ENCODE data around the gene CEP295NL. TPM values are rescaled to one million over a fixed set of nuclear protein-coding genes. Genes with fewer than 3 reads are reported as not detected.

Gene CEP295NL
- total RNA-seq, 1 experiment from 2014 or later = 1.9 TPM

DNA sequence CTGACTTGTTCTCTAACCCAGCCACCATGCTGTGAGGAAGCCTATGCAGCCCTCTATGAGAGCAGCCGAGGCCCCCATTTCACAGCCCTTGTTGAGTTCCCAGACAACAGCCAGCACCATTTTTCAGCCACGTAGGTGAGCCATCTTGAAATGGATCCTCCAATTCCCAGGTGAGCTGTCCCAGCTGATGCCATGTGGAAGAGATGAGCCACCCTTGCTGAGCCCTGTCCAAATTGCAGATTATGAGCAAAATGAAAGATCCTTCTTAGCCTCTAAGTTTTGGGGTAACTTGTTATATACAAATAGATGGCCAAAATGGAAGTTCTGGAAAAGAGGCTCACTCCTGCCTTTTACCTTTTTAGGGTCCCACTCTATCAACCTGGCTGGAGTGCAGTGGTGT lies 47.9 kb upstream of the CEP295NL start:
- H3K4me1 ChIP-seq (ENCODE audit: control insufficient read depth in 1 of 2, insufficient read depth in 2 of 2, low read length in 2 of 2) = peaks cover 15 to 19% of the 10 kb centered on the region in 2 experiments
- H3K4me2 ChIP-seq (ENCODE audit: low read length) = no peak overlapping the region
- no peak overlapping the region for H3K4me3 ChIP-seq (replicated peaks in 1 of 2; ENCODE audit: low read depth in 1 of 2, low read length in 2 of 2)
- TF ChIP-seq SRF (IDR thresholded peaks at IDR 0.05; ENCODE audit: low read depth) = no peak
- H4K20me1 ChIP-seq (ENCODE audit: insufficient read depth) = no peaks in the 10 kb centered on the region
- 0 out of 2 replicates have a peak, but pooled peaks cover 4% of the 10 kb centered on the region for H3K9me2 ChIP-seq (ENCODE audit: insufficient read depth)
- H3K79me2 ChIP-seq (ENCODE audit: insufficient read depth, low read length) = no peaks in the 10 kb centered on the region
- RAD21 ChIA-PET (ENCODE audit: low non-redundant PET in 1 of 2, low total read pairs in 2 of 2, uncharacterized antibody in 2 of 2, unreplicated experiment in 2 of 2) = no interaction called here
- no peaks in the 10 kb centered on the region for H3K9me3 ChIP-seq (ENCODE audit: control insufficient read depth in 1 of 2, insufficient read depth in 1 of 2, low read depth in 1 of 2, low read length in 2 of 2)
- H3K27ac ChIP-seq (ENCODE audit: low read depth, low read length) = no peak overlapping the region
- BruUV-seq (replicated peaks) = no TSS peak
- H3K36me3 ChIP-seq (ENCODE audit: control insufficient read depth in 1 of 2, insufficient read depth in 2 of 2, low read length in 2 of 2) = no peaks in the 10 kb centered on the region
- POLR2A ChIA-PET = interaction anchor here (0.6 kb wide), 1 partner anchor 26 kb away, joined by 4 read pairs; no protein-coding TSS in a partner anchor
- intact Hi-C loops (cut with micrococcal nuclease) = no loop called here
- DNase-seq (ENCODE audit: low read depth, low spot score) = no peak
- no peak overlapping the region for H3K9ac ChIP-seq (ENCODE audit: low read length)
- no peaks in the 10 kb centered on the region for H3K27me3 ChIP-seq (ENCODE audit: insufficient read depth, low read length)
- ATAC-seq = no peak
- CTCF ChIA-PET = no interaction called here
- no peak overlapping the region for H2AFZ ChIP-seq (ENCODE audit: low read depth, low read length, poor library complexity, severe bottlenecking)

DNA sequence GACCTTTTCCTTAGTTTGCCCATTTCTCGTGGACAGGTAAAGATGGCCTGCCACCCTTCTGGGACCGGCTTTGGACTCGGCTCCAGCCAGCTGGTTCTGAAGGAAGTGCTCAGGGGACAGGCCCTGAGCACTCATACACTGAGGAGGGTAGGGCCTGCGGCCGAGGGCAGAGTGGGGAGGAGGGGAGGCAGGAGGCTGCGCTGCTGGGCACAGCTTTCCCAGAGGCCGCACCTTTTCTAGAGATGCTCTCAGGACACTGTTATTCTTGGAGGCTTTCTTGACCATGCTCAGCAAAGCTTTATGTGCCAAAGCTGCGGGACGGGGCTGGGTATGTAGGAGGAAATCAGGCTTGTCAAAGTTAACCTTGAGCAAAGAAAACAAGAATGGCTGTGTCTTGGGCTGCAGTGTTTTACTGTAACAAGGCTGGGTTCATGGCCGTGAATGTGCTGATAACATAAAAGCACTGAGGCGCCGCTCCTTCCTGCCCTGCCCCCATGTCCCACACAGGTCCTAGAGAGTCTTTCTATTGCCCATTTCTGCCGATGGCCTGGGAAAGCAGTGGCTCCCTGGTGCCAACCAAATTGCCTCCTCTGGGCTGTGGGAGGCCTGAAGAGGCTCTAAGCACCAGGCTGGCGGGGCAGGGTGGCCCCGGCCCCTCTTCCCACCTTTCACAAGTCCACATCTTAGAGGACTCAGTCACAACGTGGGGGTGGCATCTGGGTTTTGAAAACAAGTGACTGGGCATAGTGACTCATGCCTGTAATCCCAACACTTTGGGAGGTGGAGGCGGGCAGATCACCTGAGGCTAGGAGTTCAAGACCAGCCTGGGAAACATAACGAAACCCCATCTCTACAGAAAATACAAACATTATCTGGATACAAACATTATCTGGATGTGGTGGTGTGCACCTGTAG lies 44.5 kb upstream of the CEP295NL start:
- peak overlapping the region; percentile 68 for H2AFZ ChIP-seq (ENCODE audit: low read depth, low read length, poor library complexity, severe bottlenecking)
- H4K20me1 ChIP-seq (ENCODE audit: insufficient read depth) = no peaks in the 10 kb centered on the region
- intact Hi-C loops (cut with micrococcal nuclease) = no loop called here
- peaks cover 15 to 26% of the 10 kb centered on the region in 2 experiments for H3K4me1 ChIP-seq (ENCODE audit: control insufficient read depth in 1 of 2, insufficient read depth in 2 of 2, low read length in 2 of 2)
- H3K4me3 ChIP-seq (replicated peaks in 1 of 2; ENCODE audit: low read depth in 1 of 2, low read length in 2 of 2) = no peak overlapping the region
- no peaks in the 10 kb centered on the region for H3K79me2 ChIP-seq (ENCODE audit: insufficient read depth, low read length)
- H3K27me3 ChIP-seq (ENCODE audit: insufficient read depth, low read length) = no peaks in the 10 kb centered on the region
- ChIA-PET POLR2A (no interaction called here), CTCF (no interaction called here), RAD21 (ENCODE audit: low non-redundant PET in 1 of 2, low total read pairs in 2 of 2, uncharacterized antibody in 2 of 2, unreplicated experiment in 2 of 2) (no interaction called here)
- H3K9me2 ChIP-seq (ENCODE audit: insufficient read depth) = 0 out of 2 replicates have a peak, but pooled peaks cover 4% of the 10 kb centered on the region
- no peaks in the 10 kb centered on the region for H3K9me3 ChIP-seq (ENCODE audit: control insufficient read depth in 1 of 2, insufficient read depth in 1 of 2, low read depth in 1 of 2, low read length in 2 of 2)
- peak; percentile 64 for ATAC-seq
- no peak for DNase-seq (ENCODE audit: low read depth, low spot score)
- BruUV-seq (replicated peaks) = no TSS peak
- H3K36me3 ChIP-seq (ENCODE audit: control insufficient read depth in 1 of 2, insufficient read depth in 2 of 2, low read length in 2 of 2) = no peaks in the 10 kb centered on the region
- H3K9ac ChIP-seq (ENCODE audit: low read length) = no peak overlapping the region
- TF ChIP-seq SP1 (IDR thresholded peaks at IDR 0.05; ENCODE audit: low read depth) = no peak
- TF ChIP-seq ELF1 (IDR thresholded peaks at IDR 0.05; ENCODE audit: borderline replicate concordance, low read depth) = no peak
- no peak for TF ChIP-seq EGR1 (IDR thresholded peaks at IDR 0.05; ENCODE audit: low read depth)
- no peak for TF ChIP-seq JUND (IDR thresholded peaks at IDR 0.05)
- TF ChIP-seq, protein P1, sequence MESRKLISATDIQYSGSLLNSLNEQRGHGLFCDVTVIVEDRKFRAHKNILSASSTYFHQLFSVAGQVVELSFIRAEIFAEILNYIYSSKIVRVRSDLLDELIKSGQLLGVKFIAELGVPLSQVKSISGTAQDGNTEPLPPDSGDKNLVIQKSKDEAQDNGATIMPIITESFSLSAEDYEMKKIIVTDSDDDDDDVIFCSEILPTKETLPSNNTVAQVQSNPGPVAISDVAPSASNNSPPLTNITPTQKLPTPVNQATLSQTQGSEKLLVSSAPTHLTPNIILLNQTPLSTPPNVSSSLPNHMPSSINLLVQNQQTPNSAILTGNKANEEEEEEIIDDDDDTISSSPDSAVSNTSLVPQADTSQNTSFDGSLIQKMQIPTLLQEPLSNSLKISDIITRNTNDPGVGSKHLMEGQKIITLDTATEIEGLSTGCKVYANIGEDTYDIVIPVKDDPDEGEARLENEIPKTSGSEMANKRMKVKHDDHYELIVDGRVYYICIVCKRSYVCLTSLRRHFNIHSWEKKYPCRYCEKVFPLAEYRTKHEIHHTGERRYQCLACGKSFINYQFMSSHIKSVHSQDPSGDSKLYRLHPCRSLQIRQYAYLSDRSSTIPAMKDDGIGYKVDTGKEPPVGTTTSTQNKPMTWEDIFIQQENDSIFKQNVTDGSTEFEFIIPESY (IDR thresholded peaks at IDR 0.05; ENCODE audit: extremely low read depth, insufficient replicate concordance, low read length) = no peak
- no peak for TF ChIP-seq TCF7L2 (IDR thresholded peaks at IDR 0.05; ENCODE audit: borderline replicate concordance, extremely low read depth, insufficient read depth, insufficient read length)
- no peak for TF ChIP-seq RAD21 (IDR thresholded peaks at IDR 0.05; ENCODE audit: low read depth)
- TF ChIP-seq ZNF274 (IDR thresholded peaks at IDR 0.05; ENCODE audit: low read depth, low read length) = no peak
- TF ChIP-seq SIN3A (IDR thresholded peaks at IDR 0.05; ENCODE audit: low read depth) = no peak
- TF ChIP-seq EZH2 (IDR thresholded peaks at IDR 0.05) = no peak
- peak overlapping the region; percentile 56 for H3K4me2 ChIP-seq (ENCODE audit: low read length)
- no peak overlapping the region for H3K27ac ChIP-seq (ENCODE audit: low read depth, low read length)

All from HCT116 (cell line).